Ascending aorta (tissue), 2 donors: ENCODE data around the gene FREY1. TPM values are rescaled to one million over a fixed set of nuclear protein-coding genes. Genes with fewer than 3 reads are reported as not detected.

ENCODE experiments used
- DNase-seq, 2 donors: peaks; one replicate each; pipeline ENCODE4 v3.0.0-alpha.2; 2019; ENCODE audit warnings: low spot score in 2 of 2
- H3K27ac ChIP-seq, 2 donors: fragments of 200-600 bp; sonication (generic); one replicate each; pipeline ENCODE4 v1.5.1; 2016 to 2017; ENCODE audit warnings: mild to moderate bottlenecking in 1 of 2
- H3K27me3 ChIP-seq: fragments of 200-600 bp; sonication (generic); one replicate; pipeline ENCODE4 v1.5.1; 2017
- H3K36me3 ChIP-seq, 2 donors: fragments of 200-600 bp; sonication (generic); one replicate each; pipeline ENCODE4 v1.5.1; 2016
- H3K4me1 ChIP-seq, 2 donors: fragments of 200-600 bp; sonication (generic); one replicate each; pipeline ENCODE4 v1.5.1; 2016 to 2017; ENCODE audit warnings: mild to moderate bottlenecking in 1 of 2
- H3K4me3 ChIP-seq, 2 donors: fragments of 200-600 bp; sonication (generic); one replicate each; pipeline ENCODE4 v1.5.1; 2016 to 2017; ENCODE audit warnings: mild to moderate bottlenecking in 1 of 2
- H3K9me3 ChIP-seq, 2 donors: fragments of 200-600 bp; sonication (generic); one replicate each; pipeline ENCODE4 v1.5.1; 2016
- CTCF ChIP-seq, 3 experiments: fragments of 200-600 bp in 2 of 3; fragments of 450-650 bp in 1 of 3; sonication (generic) in 2 of 3; IDR thresholded peaks; one replicate each; pipeline ENCODE4 v1.5.1; 2016 to 2019; ENCODE audit warnings: antibody characterized with exemption in 3 of 3, mild to moderate bottlenecking in 1 of 3, moderate library complexity in 1 of 3
- intact Hi-C: fragments of 100-400 bp; cut with DNase I; formaldehyde crosslinking; loops from one replicate; pipeline ENCODE4 v1.15.1; 2023
- total RNA-seq: library from RNA; depleted of rRNA; stranded (reverse); fragments of >200 nt; gene quantifications from one replicate; pipeline ENCODE4 v1.1.0, GENCODE V29; 2016

Gene FREY1
- total RNA-seq, 1 donor from 2014 or later, result not detected

- no peaks in the 10 kb centered on the region for H3K9me3 ChIP-seq
- DNase-seq, result peak; percentile 93 to 99
- H3K4me3 ChIP-seq, result peak within 1 kb of the TSS; percentile 67 to 91
- H3K36me3 ChIP-seq, result peaks cover 19 to 33% of the 10 kb centered on the region in 2 donors
- peaks cover 5 to 18% of the 10 kb centered on the region in 2 donors for H3K4me1 ChIP-seq
- TF ChIP-seq CTCF (IDR thresholded peaks at IDR 0.05), result no peak
- peaks cover 11% of the 10 kb centered on the region for H3K27me3 ChIP-seq
- intact Hi-C loops, result loop anchor here (1.0 to 5.0 kb wide), 7 partner anchors 18 to 1490 kb away; partner anchors contain the start of genes CRY2, PHF21A, SLC35C1 and SLC39A13
- peak within 1 kb of the TSS; percentile 90 to 91 for H3K27ac ChIP-seq
These were observed 10.7 kb upstream of the FREY1 start, which contains the start of gene PEX16 for GRCh38 chr11:45917623-45918330. Gene PEX16 (minus strand): TSS chr11:45917877. CDS start chr11:45917811, 66 bp downstream.

- Histone ChIP-seq H3K27me3 (peaks cover 6% of the 10 kb centered on the region), H3K9me3 (no peaks in the 10 kb centered on the region), H3K4me3 (peak overlapping the region; percentile 67 to 91), H3K27ac (peak overlapping the region; percentile 90 to 91), H3K36me3 (peaks cover 22 to 37% of the 10 kb centered on the region in 2 donors), H3K4me1 (peaks cover under 1 to 12% of the 10 kb centered on the region in 2 donors)
- DNase-seq, result no peak
- no peak for TF ChIP-seq CTCF (IDR thresholded peaks at IDR 0.05)
- intact Hi-C loops, result loop anchor here (5.0 kb wide), 4 partner anchors 110 to 1490 kb away; partner anchors contain the start of genes PHF21A, SLC35C1 and SLC39A13
These were observed 10.2 kb upstream of the FREY1 start for GRCh38 chr11:45917286-45917622.

GRCh38 chr11:45915446-45915845, 8.4 kb upstream of the FREY1 start:
- Histone ChIP-seq H3K27ac (no peak overlapping the region), H3K9me3 (no peaks in the 10 kb centered on the region), H3K27me3 (no peaks in the 10 kb centered on the region), H3K36me3 (peaks cover 40 to 54% of the 10 kb centered on the region in 2 donors), H3K4me1 (peaks cover 0 to 9% of the 10 kb centered on the region in 2 donors), H3K4me3 (no peak overlapping the region)
- intact Hi-C loops, result loop anchor here (5.0 kb wide), 4 partner anchors 108 to 1492 kb away; partner anchors contain the start of genes PHF21A, SLC35C1 and SLC39A13
- TF ChIP-seq CTCF (IDR thresholded peaks at IDR 0.05), result no peak
- no peak for DNase-seq

- peaks cover 0 to 9% of the 10 kb centered on the region in 2 donors for H3K4me1 ChIP-seq
- no peak for DNase-seq
- H3K27ac ChIP-seq, result no peak overlapping the region
- H3K9me3 ChIP-seq, result no peaks in the 10 kb centered on the region
- intact Hi-C loops, result no loop called here
- H3K4me3 ChIP-seq, result no peak overlapping the region
- no peak for TF ChIP-seq CTCF (IDR thresholded peaks at IDR 0.05)
- H3K36me3 ChIP-seq, result peaks cover 52 to 66% of the 10 kb centered on the region in 2 donors
- no peaks in the 10 kb centered on the region for H3K27me3 ChIP-seq
These were observed 7.0 kb upstream of the FREY1 start for GRCh38 chr11:45913942-45914635.

GRCh38 chr11:45913514-45913913, 6.4 kb upstream of the FREY1 start:
- peaks cover 52 to 66% of the 10 kb centered on the region in 2 donors for H3K36me3 ChIP-seq
- no peak overlapping the region for H3K4me3 ChIP-seq
- intact Hi-C loops, result no loop called here
- H3K27me3 ChIP-seq, result no peaks in the 10 kb centered on the region
- peaks cover 0 to 9% of the 10 kb centered on the region in 2 donors for H3K4me1 ChIP-seq
- H3K27ac ChIP-seq, result no peak overlapping the region
- H3K9me3 ChIP-seq, result no peaks in the 10 kb centered on the region
- no peak for DNase-seq
- TF ChIP-seq CTCF (IDR thresholded peaks at IDR 0.05), result no peak
